Hematopoietic multipotent progenitor cell treated with erythropoietin and hydrocortisone succinate and interleukin-3 and kit ligand, for 6 days (in vitro differentiated cells): ENCODE results near the gene MGAT5B.
A peak's percentile ranks its signal among the peaks of the same experiment; 100 is the strongest.
"Not testable (repeated sequence)": the region's sequence is repeated elsewhere in the genome, so short reads cannot be mapped to it uniquely, and the experiment has no call there.

Experiments used
- DNase-seq: peaks from one replicate; pipeline ENCODE4 v3.0.0-alpha.2; 2015

The MGAT5B gene

GRCh38 chr17:76955191-76955590, 87.0 kb downstream of the MGAT5B start:
- DNase-seq = no peak

GRCh38 chr17:76956846-76957540, 88.8 kb downstream of the MGAT5B start:
- DNase-seq = no peak

- DNase-seq = no peak
Measured at GRCh38 chr17:76957678-76958464, 89.7 kb downstream of the MGAT5B start.

- DNase-seq = no peak
Measured at GRCh38 chr17:76958974-76959373, 90.8 kb downstream of the MGAT5B start.

- DNase-seq = no peak
Measured at GRCh38 chr17:76961869-76962268, 93.7 kb downstream of the MGAT5B start.

GRCh38 chr17:76962858-76963257, 94.7 kb downstream of the MGAT5B start:
- no peak for DNase-seq

- no peak for DNase-seq
Measured at GRCh38 chr17:76966016-76966415, 97.8 kb downstream of the MGAT5B start.

- DNase-seq = no peak
Measured at GRCh38 chr17:76966486-76967181, 98.4 kb downstream of the MGAT5B start.

GRCh38 chr17:76967762-76968161, 99.6 kb downstream of the MGAT5B start:
- no peak for DNase-seq

GRCh38 chr17:76968707-76969597, 100.7 kb downstream of the MGAT5B start:
- DNase-seq = peak; percentile 26

- no peak for DNase-seq
Measured at GRCh38 chr17:76969598-76970172, 101.5 kb downstream of the MGAT5B start.

- DNase-seq = not testable (repeated sequence)
Measured at GRCh38 chr17:76970228-76970627, 102.0 kb downstream of the MGAT5B start.

GRCh38 chr17:76972046-76972641, 103.9 kb downstream of the MGAT5B start:
- no peak for DNase-seq

GRCh38 chr17:76973040-76973439, 104.8 kb downstream of the MGAT5B start:
- DNase-seq = no peak

GRCh38 chr17:76974721-76975120, 106.5 kb downstream of the MGAT5B start:
- DNase-seq = no peak

- not testable (repeated sequence) for DNase-seq
Measured at GRCh38 chr17:76978050-76978449, 109.8 kb downstream of the MGAT5B start.

GRCh38 chr17:76981545-76982295, 113.5 kb downstream of the MGAT5B start:
- DNase-seq = no peak

- no peak for DNase-seq
Measured at GRCh38 chr17:76982408-76983074, 114.3 kb downstream of the MGAT5B start.

- DNase-seq = no peak
Measured at GRCh38 chr17:76983075-76983775, 115.0 kb downstream of the MGAT5B start.

- no peak for DNase-seq
Measured at GRCh38 chr17:76986365-76986764, 118.2 kb downstream of the MGAT5B start.
